NCI-H345 treated with DMSO at 0.1 percent for 48 hours (cell line): Measurements from ENCODE around the gene UPF2.

Experiments used
- DNase-seq: peaks from one replicate; lab custom pipeline; 2025; ENCODE audit not compliant: unreplicated experiment; lab: John Stamatoyannopoulos, UW

The UPF2 gene

GRCh38 chr10:11885437-11886137 is 157.0 kb downstream of the UPF2 start:
- DNase-seq = no peak

GRCh38 chr10:11884706-11885423 is 157.7 kb downstream of the UPF2 start:
- DNase-seq = no peak

- DNase-seq = no peak
These were observed 159.8 kb downstream of the UPF2 start for GRCh38 chr10:11882646-11883375.

GRCh38 chr10:11881477-11882417 is 160.9 kb downstream of the UPF2 start:
- no peak for DNase-seq

GRCh38 chr10:11881030-11881476 is 161.6 kb downstream of the UPF2 start:
- DNase-seq = no peak

- DNase-seq = no peak
These were observed 162.2 kb downstream of the UPF2 start for GRCh38 chr10:11880151-11881029.

- no peak for DNase-seq
These were observed 163.1 kb downstream of the UPF2 start for GRCh38 chr10:11879387-11880094.

- no peak for DNase-seq
These were observed 163.8 kb downstream of the UPF2 start for GRCh38 chr10:11878776-11879175.

GRCh38 chr10:11877591-11877905 is 165.1 kb downstream of the UPF2 start:
- DNase-seq = no peak

- DNase-seq = no peak
These were observed 165.6 kb downstream of the UPF2 start for GRCh38 chr10:11876805-11877590.

GRCh38 chr10:11876324-11876723 is 166.3 kb downstream of the UPF2 start:
- DNase-seq = no peak

GRCh38 chr10:11875494-11876281 is 166.9 kb downstream of the UPF2 start:
- DNase-seq = no peak

GRCh38 chr10:11874568-11875493 is 167.8 kb downstream of the UPF2 start:
- DNase-seq = peak; percentile 20

- no peak for DNase-seq
These were observed 171.1 kb downstream of the UPF2 start for GRCh38 chr10:11871466-11871865.

- DNase-seq = no peak
These were observed 171.7 kb downstream of the UPF2 start for GRCh38 chr10:11870900-11871400.

GRCh38 chr10:11870461-11870780 is 172.2 kb downstream of the UPF2 start:
- DNase-seq = no peak
